Stimulated activated CD8-positive, alpha-beta memory T cell treated with anti-CD3 and anti-CD28 coated beads, Interleukin-7, amount 100 ng/mL, for 4 hours (primary cell): ENCODE measurements around the gene TTC21B.
"Not testable (repeated sequence)": the region's sequence is repeated elsewhere in the genome, so short reads cannot be mapped to it uniquely, and the experiment has no call there.

Source experiments
- DNase-seq, 2 donors: peaks; one replicate each; pipeline ENCODE4 v3.0.0-alpha.2; 2020; ENCODE audit warnings: low read depth in 2 of 2

TTC21B gene

DNA sequence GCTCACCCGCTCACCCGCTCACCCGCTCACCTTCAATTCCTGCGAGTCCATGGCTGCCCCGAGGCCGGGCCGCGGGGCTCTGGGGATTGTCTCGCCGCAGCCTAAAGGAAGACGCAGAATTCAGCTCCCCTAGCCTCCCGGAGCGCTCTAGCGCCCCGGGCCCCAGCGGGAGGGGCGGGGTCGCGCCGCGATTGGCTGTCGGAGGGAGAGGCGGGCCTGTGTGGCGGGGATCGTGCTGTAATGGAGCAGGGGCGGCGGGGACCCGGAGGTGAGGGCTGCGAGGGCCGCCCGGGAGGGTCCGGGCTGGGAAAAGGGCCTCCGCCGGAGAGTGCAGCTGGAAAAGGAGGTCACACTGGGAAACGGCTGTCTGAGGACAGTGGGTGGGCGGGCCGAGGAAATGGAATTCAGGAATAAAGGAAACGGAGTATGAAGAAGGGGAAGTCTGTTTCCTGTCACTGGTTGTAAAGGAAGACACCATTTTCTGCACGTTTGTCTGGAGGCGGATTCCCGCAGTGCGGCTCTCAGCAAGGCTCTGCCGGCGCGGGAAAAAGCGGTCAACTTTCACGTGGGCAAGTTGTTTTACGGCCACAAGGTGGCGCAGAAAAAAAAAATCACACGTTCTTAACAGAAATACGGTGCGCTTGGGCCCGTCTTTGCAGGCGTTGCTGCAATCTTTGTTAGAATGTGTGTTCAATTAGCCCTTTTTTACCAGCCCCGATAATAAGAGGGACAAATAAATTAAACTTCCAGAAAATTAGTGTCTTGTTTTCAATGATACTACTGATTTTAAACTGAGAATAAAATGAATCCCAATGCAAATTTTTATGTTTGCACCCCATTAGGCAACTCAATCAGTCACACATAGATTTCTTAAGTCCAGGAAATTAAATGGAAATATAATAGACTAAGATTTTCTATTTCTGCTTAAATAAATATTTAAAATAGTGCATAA is at the start of gene TTC21B:
Gene TTC21B (minus strand): TSS at position 122 of the 952 bp plus-strand sequence. CDS start 71 bp downstream, at position 51.
- DNase-seq = peak; percentile 85 to 91

DNA sequence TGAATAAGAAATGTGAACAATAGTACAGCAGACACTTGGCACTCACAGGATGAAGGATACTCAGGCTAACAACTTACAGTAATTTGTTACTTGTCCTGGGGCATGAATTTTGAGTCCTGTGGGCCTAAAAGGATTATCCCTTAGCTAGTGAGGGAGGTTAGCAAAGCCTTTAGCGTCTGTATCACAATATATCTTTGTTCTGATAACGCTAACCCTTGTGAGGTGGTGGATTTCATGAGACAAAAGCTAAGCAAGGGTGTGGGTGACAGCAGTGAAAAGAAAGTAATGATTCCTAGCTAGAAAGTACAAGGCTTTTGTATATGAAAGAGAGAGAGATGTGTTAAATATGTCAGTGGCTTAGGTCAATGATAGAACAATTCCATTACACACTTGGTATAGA is 46.8 kb upstream of the TTC21B start:
- DNase-seq = no peak

GRCh38 chr2:165990846-165991245 is 37.3 kb upstream of the TTC21B start:
- no peak for DNase-seq

DNA sequence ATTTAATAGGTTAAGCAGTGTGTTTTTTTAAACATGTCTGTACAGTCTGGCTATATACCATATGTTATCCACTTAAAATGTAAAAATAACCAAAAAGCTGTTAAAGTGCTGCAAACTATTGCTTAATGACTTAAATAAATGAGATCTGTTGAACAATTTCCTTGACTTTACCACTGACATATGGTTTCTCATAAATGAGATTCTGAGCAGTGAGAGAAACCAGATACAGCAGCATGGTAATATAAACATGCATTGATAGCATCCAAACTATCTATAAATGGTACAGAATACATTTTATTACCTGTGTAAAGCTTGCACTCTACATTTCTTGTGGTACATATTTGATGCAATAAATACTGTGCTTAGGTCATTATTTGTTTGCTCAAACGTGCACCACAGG is 36.3 kb upstream of the TTC21B start:
- no peak for DNase-seq

DNA sequence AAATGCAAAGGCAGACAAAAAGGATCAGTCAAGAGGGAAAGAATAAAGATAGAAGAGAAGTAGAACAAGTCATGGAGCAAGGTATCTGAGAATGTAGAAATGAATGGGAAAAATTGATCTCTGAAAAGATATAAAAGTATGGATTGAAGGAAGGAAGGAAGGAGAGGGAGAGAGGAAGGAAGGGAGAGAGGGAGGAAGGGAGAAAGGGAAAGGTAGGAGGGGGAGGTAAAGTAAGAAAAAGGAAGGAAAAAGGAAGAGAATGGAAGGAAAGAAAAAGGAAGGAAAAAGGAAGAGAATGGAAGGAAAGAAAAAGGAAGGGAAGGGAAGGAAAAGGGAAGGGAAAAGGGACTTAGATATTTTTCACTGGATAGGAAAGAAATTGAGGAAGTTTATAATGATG is 31.5 kb upstream of the TTC21B start:
- DNase-seq = no peak

DNA sequence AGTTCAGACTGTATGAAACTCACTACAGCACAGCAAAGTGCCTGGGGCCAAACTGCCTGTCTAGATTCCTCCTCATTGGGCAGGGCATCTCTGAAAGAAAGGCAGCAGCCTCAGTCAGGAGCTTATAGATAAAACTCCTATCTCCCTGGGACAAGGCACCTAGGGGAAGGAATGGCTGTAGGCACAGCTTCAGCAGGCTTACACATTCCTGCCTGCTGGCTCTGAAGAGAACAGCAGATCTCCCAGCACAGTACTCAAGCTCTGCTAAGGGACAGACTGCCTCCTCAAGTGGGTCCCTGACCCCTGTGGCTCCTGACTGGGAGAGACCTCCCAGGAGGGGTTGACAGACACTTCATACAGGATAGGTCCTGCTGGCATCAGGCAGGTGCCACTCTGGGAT is 18.6 kb upstream of the TTC21B start:
- not testable (repeated sequence) for DNase-seq

GRCh38 chr2:165970663-165971062 is 17.1 kb upstream of the TTC21B start:
- no peak for DNase-seq

DNA sequence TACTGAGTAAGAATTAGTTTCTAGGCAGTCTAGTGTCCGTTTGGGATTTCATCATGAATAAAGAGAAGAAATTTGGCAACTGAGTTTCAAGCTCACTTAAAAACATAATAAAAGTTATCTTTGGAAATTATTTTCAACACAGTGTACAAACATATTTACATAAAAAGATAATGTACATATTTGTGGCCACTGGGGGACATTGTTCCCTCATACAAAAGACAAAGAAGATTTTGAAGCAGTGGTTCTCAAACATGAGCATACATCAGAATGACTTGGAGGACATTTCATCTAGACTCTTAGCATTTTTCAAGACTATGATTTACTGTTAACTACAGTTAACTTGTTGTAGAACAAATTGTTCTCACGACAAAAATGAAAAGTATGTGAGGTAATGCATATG is 15.7 kb upstream of the TTC21B start:
- no peak for DNase-seq

DNA sequence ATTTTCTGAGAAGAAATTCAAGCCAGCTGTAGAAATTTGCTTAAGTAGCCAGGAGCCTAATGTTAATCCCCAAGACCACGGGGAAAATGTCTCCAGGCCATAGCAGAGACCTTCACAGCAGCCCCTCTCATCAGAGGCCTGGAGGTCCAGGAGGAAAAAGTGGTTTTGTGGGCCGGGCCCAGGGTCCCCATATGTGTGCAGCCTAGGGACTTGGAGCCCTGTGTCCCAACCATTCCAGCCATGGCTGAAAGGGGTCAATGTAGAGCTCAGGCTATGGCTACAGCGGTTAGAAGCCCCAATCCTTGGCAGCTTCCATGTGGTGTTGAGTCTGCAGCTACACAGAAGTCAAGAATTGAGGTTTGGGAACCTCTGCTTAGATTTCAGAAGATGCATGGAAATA is 14.2 kb upstream of the TTC21B start:
- DNase-seq = no peak

- DNase-seq = no peak
Observed at GRCh38 chr2:165961818-165962217, 8.2 kb upstream of the TTC21B start.

- DNase-seq = no peak
Observed at GRCh38 chr2:165959371-165959770, 5.8 kb upstream of the TTC21B start.

DNA sequence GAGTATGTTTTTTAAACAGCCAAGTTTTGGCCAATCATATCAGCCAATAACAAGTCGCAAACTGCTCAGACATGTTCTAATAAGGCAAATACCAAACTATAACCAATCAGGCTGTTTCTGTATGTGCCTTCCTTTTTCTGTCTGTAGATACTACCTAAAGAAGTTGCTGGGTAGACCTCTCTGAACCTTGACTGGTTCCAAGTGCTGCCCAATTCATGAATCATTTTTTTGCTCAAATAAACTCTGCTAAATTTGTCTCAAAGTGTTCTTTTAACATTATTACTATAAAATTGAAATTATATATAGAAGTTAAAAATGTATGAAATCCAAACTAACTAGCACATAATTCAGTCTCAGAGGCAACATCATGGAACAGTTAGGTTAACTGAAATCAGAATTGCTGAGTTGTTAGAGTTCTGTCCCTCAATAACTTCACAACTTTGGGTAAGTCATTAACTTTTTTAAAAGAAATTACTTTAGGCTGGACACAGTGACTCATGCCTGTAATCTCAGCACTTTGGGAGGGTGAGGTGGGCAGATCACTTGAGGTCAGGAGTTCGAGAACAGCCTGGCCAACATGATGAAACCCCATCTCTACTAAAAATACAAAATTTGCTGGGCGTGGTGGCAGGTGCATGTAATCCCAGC is 4.9 kb upstream of the TTC21B start:
- no peak for DNase-seq

- DNase-seq = no peak
Observed at GRCh38 chr2:165957030-165957675, 3.6 kb upstream of the TTC21B start.

DNA sequence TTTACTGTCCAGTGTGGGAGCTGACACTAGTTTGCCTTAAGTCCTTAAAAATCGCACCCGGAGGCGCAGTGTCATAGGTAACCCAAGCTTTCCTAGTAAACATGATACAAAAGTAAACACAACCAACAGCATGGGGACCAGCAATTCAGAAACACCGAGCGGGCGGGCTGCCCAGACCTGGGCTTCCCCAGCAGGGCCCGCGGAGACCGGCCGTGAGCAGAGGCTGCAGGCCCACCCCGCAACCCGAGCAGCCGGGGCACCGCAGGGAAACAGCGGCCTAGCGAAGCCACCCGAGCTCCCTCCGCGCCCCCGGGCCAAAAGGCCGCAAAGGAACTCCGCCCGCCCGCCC is 296 bp downstream of the TTC21B start:
- no peak for DNase-seq

- no peak for DNase-seq
Observed at GRCh38 chr2:165952741-165953211, 800 bp downstream of the TTC21B start.

DNA sequence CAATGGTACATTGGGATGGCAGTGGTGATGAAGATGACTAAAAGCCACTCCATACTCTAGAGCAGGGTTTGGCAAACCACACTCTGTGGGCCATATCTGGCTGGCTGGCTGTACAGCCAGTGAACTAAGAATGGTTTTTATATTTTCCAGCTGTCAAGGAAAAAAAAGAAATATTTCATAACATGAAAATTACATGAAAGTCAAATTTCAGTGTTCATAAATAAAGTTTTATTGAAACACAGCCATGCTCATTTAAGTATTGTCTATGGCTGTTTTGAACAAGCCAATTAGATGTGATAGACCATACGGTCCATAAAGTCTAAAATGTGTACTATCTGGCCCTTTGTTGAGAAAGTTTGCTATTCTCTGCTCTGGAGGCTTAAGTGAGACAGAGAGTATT is 1.5 kb downstream of the TTC21B start:
- DNase-seq = no peak

DNA sequence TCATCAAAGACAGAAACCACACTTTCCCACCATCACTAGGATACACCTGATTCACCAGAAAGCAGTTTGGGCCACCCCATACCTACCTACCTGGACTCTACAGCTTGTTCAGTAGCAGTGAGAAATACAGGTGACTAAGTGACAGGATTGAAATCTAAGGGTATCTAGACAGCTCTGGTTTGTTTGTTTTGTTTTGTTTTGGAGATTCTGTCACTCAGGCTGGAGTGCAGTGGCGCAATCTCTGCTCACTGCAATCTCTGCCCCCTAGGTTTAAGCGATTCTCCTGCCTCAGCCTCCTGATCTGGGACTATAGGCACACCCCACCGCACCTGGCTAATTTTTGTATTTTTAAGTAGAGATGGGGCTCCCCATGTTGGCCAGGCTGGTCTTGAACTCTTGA is 3.1 kb downstream of the TTC21B start:
- DNase-seq = no peak

DNA sequence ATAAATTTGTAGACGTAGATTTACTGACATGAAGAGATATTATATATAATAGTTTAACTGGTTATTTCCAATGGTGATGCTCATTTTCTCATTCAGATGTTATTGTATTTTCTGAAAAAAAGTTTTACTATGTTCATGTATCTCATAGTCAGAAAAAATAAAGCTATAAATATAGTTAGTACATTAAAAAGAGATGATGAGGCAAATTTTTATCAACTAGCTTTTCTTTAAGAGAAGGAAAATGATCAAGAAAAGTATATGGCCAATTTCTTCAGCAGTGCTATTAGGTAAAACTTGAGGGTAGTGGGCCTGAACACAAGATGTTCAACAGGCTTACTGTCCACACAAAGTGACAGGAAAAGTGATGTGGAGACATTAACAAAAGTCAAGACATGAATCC is 11.7 kb downstream of the TTC21B start:
- DNase-seq = no peak

DNA sequence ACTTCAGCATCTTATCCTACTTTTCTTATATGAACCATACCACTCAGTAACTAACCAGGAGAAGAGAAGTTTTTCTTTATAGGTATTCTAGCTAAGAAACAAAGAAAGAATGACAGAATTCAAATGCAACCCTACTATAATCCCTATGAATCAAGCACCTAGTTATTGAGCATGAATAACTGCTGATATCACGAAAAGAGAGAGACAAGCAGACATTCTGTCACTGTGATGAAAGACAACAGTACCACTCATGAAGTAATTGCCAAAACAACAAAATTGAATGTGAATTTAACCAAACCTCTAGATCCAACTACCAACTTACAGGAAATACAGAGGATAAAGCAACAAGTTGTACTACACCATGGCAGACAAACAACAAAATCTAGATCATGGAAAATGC is 15.3 kb downstream of the TTC21B start:
- DNase-seq = no peak

DNA sequence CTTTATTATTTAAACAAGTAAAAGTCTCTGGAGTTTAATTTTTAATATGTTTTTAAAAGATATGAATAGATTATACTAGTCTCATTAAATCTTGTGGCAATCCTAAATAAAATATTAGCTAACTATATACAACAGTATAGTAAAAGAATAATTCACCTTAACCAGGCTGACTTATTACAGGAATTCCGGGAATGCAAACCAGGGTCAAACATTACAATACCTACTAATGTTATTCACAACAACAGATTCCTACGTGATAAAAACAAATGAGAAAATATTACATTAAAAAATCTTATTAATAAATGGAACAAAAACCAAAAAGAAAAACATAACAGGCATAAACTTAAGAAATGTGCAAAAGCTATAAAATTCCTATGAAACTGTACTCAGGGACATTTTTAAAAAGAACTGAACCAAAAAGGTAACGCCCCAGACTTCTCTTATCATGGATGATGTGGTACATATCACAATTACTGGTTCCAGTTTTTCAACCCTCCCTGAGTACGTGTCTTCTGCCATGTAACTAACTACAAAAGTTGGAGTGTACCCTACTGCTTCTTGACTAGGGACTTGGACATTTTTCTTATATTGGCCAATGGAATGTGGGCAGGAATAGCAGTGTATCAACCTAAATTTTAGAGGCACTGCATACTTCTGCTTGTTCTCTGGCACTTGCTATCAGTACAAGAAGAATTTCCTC is 20.2 kb downstream of the TTC21B start:
- no peak for DNase-seq

DNA sequence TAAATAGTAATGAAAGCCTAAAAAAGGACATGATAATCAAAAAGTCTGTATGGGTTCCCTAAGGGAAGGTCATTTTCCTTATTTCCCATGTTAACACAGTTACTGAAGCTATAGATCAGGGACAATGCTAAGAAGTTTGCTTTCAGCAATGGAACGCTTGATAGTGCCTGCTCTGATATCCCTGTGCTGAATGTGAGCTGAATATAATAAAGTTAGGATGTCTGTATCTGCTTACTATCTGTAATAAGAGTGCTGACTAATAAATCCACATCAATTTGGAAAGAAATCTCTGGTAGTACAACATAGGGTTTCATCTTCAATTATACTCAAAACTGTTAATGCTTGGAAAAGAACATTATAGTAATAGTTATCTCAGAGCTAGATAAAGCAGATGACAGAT is 25.8 kb downstream of the TTC21B start:
- no peak for DNase-seq

- DNase-seq = no peak
Observed at GRCh38 chr2:165927353-165927752, 26.2 kb downstream of the TTC21B start.
